Measurements from ENCODE around the gene KEAP1.
"Not testable (repeated sequence)": the region's sequence is repeated elsewhere in the genome, so short reads cannot be mapped to it uniquely, and the experiment has no call there.

Gene KEAP1

GRCh38 chr19:10503002-10503789 lies at the start of gene KEAP1:
Gene KEAP1 (minus strand): TSS chr19:10503356. CDS start chr19:10500033, 3,323 bp downstream.
- no peak for DNase-seq

GRCh38 chr19:10552510-10553053 lies 49.4 kb upstream of the KEAP1 start:
- no peak for DNase-seq

- no peak for DNase-seq
These were observed 48.6 kb upstream of the KEAP1 start for GRCh38 chr19:10551698-10552301.

DNA sequence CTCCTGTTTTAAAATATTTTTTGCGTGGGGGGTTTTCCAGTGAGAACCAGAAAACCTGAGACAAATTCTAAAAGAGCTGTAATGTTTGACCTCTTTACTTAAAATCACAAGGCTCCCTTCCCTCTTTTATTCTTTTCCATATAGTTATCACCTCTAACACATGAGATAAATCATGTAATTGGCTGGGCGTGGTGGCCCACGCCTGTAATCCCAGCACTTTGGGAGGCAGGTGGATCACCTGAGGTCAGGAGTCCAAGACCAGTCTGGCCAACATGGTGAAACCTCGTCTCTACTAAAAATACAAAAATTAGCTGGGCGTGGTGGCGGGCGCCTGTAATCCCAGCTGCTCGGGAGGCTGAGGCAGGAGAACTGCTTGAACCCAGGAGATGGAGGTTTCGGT lies 47.9 kb upstream of the KEAP1 start:
- not testable (repeated sequence) for DNase-seq

GRCh38 chr19:10550336-10550735 lies 47.2 kb upstream of the KEAP1 start:
- DNase-seq = no peak

GRCh38 chr19:10549733-10550132 lies 46.6 kb upstream of the KEAP1 start:
- no peak for DNase-seq

- no peak for DNase-seq
These were observed 45.7 kb upstream of the KEAP1 start for GRCh38 chr19:10548746-10549276.

GRCh38 chr19:10546817-10547216 lies 43.7 kb upstream of the KEAP1 start:
- no peak for DNase-seq

GRCh38 chr19:10544753-10545251 lies 41.6 kb upstream of the KEAP1 start:
- no peak for DNase-seq

DNA sequence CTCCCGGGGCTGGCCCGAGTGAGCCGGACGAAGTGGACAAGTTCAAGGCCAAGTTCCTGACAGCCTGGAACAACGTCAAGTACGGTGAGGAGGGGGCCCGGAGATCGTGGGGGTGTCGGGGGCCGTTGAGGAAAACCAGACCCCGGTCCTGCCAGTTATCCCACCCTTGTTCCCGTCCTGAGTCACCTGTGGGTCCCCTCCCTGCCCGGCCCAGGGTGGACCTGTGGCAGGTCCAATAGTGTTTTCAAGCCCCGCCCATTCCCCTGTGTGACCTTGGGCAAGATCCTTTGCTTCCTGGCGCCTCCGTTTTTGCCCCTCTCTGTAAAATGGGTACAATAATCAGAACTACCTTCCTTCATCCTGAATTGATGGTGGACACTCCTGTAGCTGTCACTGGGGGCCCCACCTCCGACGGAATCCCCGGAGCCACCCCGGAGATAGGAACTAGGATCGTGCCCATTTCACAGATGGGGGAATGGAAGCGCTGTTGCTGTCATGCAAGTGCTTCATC lies 41.1 kb upstream of the KEAP1 start:
- DNase-seq = peak; percentile 15

- peak; percentile 89 for DNase-seq
These were observed 40.5 kb upstream of the KEAP1 start, which contains the start of gene ATG4D for GRCh38 chr19:10543420-10544241. Gene ATG4D (plus strand): TSS chr19:10543904. CDS start chr19:10544091, 187 bp downstream.

- no peak for DNase-seq
These were observed 39.9 kb upstream of the KEAP1 start for GRCh38 chr19:10543059-10543419.

GRCh38 chr19:10539016-10539415 lies 35.9 kb upstream of the KEAP1 start:
- DNase-seq = not testable (repeated sequence)

- no peak for DNase-seq
These were observed 35.2 kb upstream of the KEAP1 start for GRCh38 chr19:10538204-10538983.

- DNase-seq = no peak
These were observed 34.5 kb upstream of the KEAP1 start for GRCh38 chr19:10537668-10538067.

DNA sequence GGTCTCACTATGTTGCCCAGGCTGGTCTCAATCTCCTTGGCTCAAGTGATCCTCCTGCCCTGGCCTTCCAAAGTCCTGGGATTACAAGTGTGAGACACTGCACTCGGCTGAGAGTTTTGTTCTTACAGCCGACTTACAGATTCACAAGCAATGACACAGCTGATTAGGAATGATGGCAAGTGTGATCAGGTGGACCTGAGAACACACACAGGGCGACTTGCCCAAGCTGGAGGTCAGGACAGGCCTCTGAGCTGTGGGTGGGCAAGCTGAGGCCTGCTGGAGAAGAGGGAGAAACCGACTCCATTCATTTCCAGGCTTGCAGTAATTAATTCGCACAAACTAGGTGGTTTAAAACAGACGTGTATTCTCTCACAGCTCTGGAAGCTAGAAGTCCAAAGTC lies 32.5 kb upstream of the KEAP1 start:
- no peak for DNase-seq

GRCh38 chr19:10533646-10534386 lies 30.7 kb upstream of the KEAP1 start:
- no peak for DNase-seq

- DNase-seq = no peak
These were observed 29.3 kb upstream of the KEAP1 start for GRCh38 chr19:10532457-10532856.

- DNase-seq = not testable (repeated sequence)
These were observed 23.7 kb upstream of the KEAP1 start for GRCh38 chr19:10526887-10527286.

- DNase-seq = no peak
These were observed 22.5 kb upstream of the KEAP1 start for GRCh38 chr19:10525636-10526035.

GRCh38 chr19:10523135-10523636 lies 20.0 kb upstream of the KEAP1 start:
- no peak for DNase-seq

Data from NCI-H2029 (cell line).